HL-60/S4 (cell line): ENCODE data around the gene P2RX4.
"Not testable (repeated sequence)": the region's sequence is repeated elsewhere in the genome, so short reads cannot be mapped to it uniquely, and the experiment has no call there.

Experiments
- in situ Hi-C: fragments of 300-500 bp; cut with MboI; formaldehyde crosslinking; loops from 2 replicates; pipeline ENCODE4 v1.14.3; 2022; ENCODE audit warnings: low sequenced_read_pairs

The P2RX4 gene

GRCh38 chr12:121273364-121273896, 63.5 kb downstream of the P2RX4 start:
- in situ Hi-C loops: no loop called here

GRCh38 chr12:121274036-121274763, 64.3 kb downstream of the P2RX4 start:
- in situ Hi-C loops: no loop called here

GRCh38 chr12:121277374-121277759, 67.4 kb downstream of the P2RX4 start:
- in situ Hi-C loops: no loop called here

GRCh38 chr12:121278169-121279070, 68.5 kb downstream of the P2RX4 start:
- in situ Hi-C loops: no loop called here

GRCh38 chr12:121279071-121279375, 69.1 kb downstream of the P2RX4 start:
- in situ Hi-C loops: no loop called here

- in situ Hi-C loops: no loop called here
These were observed 69.6 kb downstream of the P2RX4 start for GRCh38 chr12:121279507-121279915.

- in situ Hi-C loops: not testable (repeated sequence)
These were observed 70.6 kb downstream of the P2RX4 start for GRCh38 chr12:121280531-121280930.

- in situ Hi-C loops: not testable (repeated sequence)
These were observed 71.2 kb downstream of the P2RX4 start for GRCh38 chr12:121281116-121281515.

- in situ Hi-C loops: no loop called here
These were observed 72.3 kb downstream of the P2RX4 start for GRCh38 chr12:121282072-121282742.

GRCh38 chr12:121282910-121283309, 73.0 kb downstream of the P2RX4 start:
- in situ Hi-C loops: not testable (repeated sequence)

- in situ Hi-C loops: no loop called here
These were observed 73.5 kb downstream of the P2RX4 start for GRCh38 chr12:121283388-121283787.
